Activated effector memory CD4-positive, alpha-beta T cell treated with Interleukin-2 at 50 U/mL for 16 hours (primary cell): Measurements from ENCODE around the gene KDM6B.

Experiments used
- DNase-seq: peaks from one replicate; pipeline ENCODE4 v3.0.0-alpha.2; 2020

Gene KDM6B

GRCh38 chr17:7842380-7843256, 8.6 kb downstream of the KDM6B start:
- DNase-seq: peak; percentile 78

- DNase-seq: no peak
Measured at GRCh38 chr17:7843257-7843535, 9.2 kb downstream of the KDM6B start.

- peak; percentile 83 for DNase-seq
Measured at GRCh38 chr17:7843536-7844291, 9.7 kb downstream of the KDM6B start.

- DNase-seq: peak; percentile 66
Measured at GRCh38 chr17:7844292-7845154, 10.5 kb downstream of the KDM6B start.

GRCh38 chr17:7845359-7846062, 11.5 kb downstream of the KDM6B start:
- no peak for DNase-seq

GRCh38 chr17:7846063-7846735, 12.2 kb downstream of the KDM6B start:
- DNase-seq: no peak

- DNase-seq: no peak
Measured at GRCh38 chr17:7846765-7847661, 13.0 kb downstream of the KDM6B start.

GRCh38 chr17:7848131-7848579, 14.1 kb downstream of the KDM6B start:
- DNase-seq: no peak

- DNase-seq: no peak
Measured at GRCh38 chr17:7848739-7849129, 14.7 kb downstream of the KDM6B start.

- no peak for DNase-seq
Measured at GRCh38 chr17:7849130-7849750, 15.2 kb downstream of the KDM6B start.

- DNase-seq: no peak
Measured at GRCh38 chr17:7849751-7850504, 15.9 kb downstream of the KDM6B start.

GRCh38 chr17:7850701-7851437, 16.9 kb downstream of the KDM6B start:
- DNase-seq: no peak

- DNase-seq: peak; percentile 90
Measured at GRCh38 chr17:7851438-7852261, 17.6 kb downstream of the KDM6B start.

GRCh38 chr17:7852262-7852670, 18.2 kb downstream of the KDM6B start:
- DNase-seq: no peak

GRCh38 chr17:7852919-7853690, 19.1 kb downstream of the KDM6B start:
- DNase-seq: no peak

GRCh38 chr17:7853691-7854038, 19.6 kb downstream of the KDM6B start:
- DNase-seq: no peak

GRCh38 chr17:7854078-7854777, 20.2 kb downstream of the KDM6B start:
- DNase-seq: no peak
